Prostate gland (tissue), 2 donors: ENCODE data around the gene USP51.

Experiments used
- CTCF ChIP-seq, 4 experiments: fragments of 200-600 bp in 2 of 4; fragments of 450-650 bp in 2 of 4; sonication (generic) in 2 of 4; IDR thresholded peaks; 1 replicate in 3 of 4; 2 replicates in 1 of 4; pipeline ENCODE4 v1.5.1; 2016 to 2019; ENCODE audit warnings: antibody characterized with exemption in 4 of 4, mild to moderate bottlenecking in 2 of 4, moderate library complexity in 2 of 4
- POLR2A ChIP-seq: fragments of 450-650 bp; IDR thresholded peaks from one replicate; pipeline ENCODE4 v1.6.1; 2016; ENCODE audit warnings: antibody characterized with exemption, mild to moderate bottlenecking

- TF ChIP-seq CTCF (IDR thresholded peaks at IDR 0.05) (no peak), POLR2A (no peak)
These were observed 2.9 kb downstream of the USP51 start for GRCh38 chrX:55486736-55487135.
